ENCODE results near the gene NTMT1.
"Not testable (repeated sequence)": the region's sequence is repeated elsewhere in the genome, so short reads cannot be mapped to it uniquely, and the experiment has no call there.

Gene NTMT1

GRCh38 chr9:129654554-129655040 is 28.6 kb downstream of the NTMT1 start:
- no peak for DNase-seq (ENCODE audit: low spot score)

DNA sequence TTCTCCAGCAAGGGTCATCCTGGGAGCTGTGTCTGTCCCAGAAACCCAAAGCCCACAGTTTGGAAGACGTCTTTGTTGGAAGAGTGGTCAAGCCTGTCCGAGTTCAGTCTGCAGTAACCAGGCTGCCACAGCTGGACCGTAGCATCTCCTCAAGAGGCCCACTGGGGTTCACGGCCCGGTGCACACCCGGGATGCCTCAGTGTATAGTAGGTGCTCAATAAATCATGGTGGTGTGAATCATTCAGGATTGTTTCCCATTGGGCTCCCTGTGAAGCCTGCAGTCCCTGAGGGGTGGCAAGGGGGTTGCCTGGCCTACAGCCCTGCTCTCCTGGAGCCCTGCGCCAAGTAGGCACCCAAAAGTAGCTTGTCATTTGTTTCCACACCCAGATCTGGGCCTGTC is 29.2 kb downstream of the NTMT1 start:
- no peak for DNase-seq (ENCODE audit: low spot score)

GRCh38 chr9:129655696-129656095 is 29.7 kb downstream of the NTMT1 start:
- DNase-seq (ENCODE audit: low spot score): no peak

DNA sequence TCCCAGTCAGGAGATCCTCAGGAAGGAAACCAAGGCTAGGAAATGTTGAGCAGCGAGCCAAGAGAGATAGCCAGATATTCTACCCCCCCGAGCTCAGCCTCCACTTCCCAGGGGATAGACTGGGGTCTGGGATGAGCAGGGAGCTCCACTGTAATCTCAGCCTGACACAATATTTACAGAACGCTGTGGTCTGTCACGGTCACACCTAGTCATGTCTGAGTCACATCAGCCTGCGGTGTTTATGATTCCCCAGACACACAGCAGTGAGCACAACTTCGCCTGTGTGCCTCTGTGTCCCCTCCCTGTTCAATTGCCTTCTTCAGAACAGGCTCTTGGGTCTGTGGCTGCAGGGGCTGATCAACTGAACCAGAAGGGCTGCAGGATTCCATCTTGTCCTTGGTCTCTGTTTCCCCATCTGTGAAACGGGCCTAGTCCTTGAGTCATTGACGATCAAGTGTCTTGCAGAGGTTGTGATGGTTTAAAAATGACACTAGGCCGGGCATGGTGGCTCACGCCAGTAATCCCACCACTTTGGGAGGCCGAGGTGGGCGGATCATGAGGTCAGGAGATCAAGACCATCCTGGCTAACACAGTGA is 30.9 kb downstream of the NTMT1 start:
- peak; percentile 82 for DNase-seq (ENCODE audit: low spot score)

DNA sequence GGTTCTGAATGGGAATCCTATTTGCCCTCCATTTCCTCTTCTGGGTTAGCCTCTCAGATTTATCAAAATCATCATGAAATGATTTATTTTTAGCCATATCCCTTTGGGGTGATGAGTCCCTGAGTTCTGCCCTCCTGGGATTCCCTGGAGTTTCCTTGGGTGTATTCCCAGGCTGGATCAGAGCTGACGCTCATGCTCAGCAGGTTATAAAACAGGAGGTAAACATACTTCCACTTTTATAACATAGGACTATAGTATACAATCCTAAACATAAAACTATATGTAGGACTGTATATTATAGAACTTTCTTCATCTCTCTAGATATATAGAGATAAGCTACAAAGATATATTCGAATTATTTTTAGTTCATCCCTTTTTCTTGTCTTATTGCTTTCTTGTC is 35.1 kb downstream of the NTMT1 start:
- DNase-seq (ENCODE audit: low spot score): no peak

DNA sequence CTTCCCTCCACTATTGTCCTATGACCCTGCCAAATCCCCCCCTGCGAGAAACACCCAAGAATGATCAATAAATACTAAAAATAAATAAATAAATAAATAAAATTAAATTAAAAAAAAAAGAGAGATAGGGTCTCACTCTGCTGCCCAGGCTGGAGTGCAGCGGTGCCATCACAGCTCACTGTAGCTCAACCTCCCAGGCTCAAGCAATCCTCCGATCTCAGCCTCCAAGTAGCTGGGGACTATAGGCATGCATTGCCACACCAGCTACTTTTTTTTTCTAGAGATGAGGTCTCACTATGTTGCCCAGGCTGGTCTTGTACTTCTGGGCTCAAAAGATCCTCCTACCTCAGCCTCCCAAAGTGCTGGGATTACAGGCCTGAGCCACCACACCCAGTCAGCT is 36.3 kb downstream of the NTMT1 start:
- DNase-seq (ENCODE audit: low spot score): not testable (repeated sequence)

- peak; percentile 65 for DNase-seq (ENCODE audit: low spot score)
Measured at GRCh38 chr9:129664746-129665388, 38.9 kb downstream of the NTMT1 start.

GRCh38 chr9:129665389-129665775 is 39.4 kb downstream of the NTMT1 start, which contains the start of gene PRRX2:
TSS of gene PRRX2 (plus strand) at chr9:129665647. CDS start at chr9:129665868, 221 bp downstream.
- DNase-seq (ENCODE audit: low spot score): peak; percentile 87

DNA sequence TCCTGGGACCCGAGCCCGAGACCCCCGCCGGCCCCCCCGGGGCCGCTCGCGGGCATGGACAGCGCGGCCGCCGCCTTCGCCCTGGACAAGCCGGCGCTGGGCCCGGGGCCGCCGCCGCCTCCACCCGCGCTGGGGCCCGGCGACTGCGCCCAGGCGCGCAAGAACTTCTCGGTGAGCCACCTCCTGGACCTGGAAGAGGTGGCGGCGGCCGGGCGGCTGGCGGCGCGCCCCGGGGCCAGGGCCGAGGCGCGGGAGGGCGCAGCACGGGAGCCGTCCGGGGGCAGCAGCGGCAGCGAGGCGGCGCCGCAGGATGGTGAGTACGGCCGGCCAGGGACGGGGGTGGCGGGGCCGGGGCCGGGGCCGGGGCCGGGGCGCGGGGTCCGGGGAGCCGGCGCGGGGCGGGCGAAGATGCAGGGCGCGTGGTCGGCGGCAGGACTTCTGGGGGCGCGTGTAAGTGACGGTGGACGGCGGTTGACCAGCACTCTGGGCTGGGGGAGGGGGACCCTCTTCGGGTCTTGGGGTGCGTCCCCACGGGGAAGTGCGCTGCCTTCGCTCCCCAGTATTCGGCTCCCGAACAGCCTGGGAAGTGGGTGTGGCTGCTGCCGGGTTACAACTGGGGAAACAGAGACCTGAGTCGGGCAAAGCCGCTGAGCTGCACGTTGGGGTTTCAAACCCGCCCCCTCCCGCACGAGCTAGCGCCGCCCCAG is 40.0 kb downstream of the NTMT1 start:
- no peak for DNase-seq (ENCODE audit: low spot score)

DNA sequence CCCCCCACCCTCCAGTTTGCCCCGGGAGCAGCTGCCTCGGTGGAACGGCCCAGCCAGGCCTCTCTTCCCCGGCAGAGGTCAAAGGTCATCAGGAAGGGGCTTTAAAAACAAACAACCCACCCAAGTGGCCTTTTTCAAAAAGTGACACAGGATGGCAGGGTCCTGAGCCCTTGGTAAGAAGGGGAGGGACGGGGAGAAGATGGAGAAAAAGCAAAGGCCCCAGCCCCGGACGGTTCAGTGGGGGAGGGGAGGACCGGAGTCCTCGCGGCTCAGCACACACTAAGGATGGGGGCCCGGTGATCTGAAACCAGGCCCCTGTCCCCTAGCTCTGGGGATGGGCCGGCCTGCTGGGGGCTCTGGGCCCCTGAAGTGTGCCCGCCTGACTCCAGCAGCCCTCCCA is 40.6 kb downstream of the NTMT1 start:
- DNase-seq (ENCODE audit: low spot score): no peak

- DNase-seq (ENCODE audit: low spot score): no peak
Measured at GRCh38 chr9:129667378-129667777, 41.4 kb downstream of the NTMT1 start.

- peak; percentile 61 for DNase-seq (ENCODE audit: low spot score)
Measured at GRCh38 chr9:129667850-129668249, 41.9 kb downstream of the NTMT1 start.

DNA sequence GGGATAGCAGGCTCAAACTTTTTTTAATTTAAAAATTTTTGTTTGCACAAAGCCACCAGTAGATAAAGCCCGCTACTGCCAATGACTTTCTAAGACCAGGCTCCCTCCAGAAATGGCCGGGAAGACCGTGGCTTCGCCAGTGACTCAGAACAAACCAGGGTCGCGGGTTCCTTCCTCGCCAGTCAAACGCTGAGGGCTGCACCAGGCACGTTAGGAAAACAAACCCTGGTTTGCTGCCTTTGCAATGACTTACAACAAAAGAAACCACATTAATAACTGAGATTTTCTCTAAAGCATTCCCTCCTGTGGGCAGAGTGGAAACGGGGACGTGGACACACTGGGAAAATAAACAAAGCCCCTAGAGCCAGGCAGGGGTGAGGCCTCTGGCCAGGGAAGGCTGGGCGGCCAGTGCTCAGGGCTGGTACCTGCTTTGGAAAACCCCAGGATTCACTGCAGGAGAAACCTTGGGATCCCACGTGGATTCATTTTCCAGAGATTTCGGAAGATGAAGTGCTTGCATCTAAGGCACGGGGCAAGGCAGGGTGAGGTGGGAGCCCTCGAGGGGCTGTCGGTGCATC is 43.3 kb downstream of the NTMT1 start:
- DNase-seq (ENCODE audit: low spot score): peak; percentile 90

GRCh38 chr9:129669946-129670345 is 44.0 kb downstream of the NTMT1 start:
- peak; percentile 81 for DNase-seq (ENCODE audit: low spot score)

GRCh38 chr9:129671065-129671464 is 45.1 kb downstream of the NTMT1 start:
- no peak for DNase-seq (ENCODE audit: low spot score)

DNA sequence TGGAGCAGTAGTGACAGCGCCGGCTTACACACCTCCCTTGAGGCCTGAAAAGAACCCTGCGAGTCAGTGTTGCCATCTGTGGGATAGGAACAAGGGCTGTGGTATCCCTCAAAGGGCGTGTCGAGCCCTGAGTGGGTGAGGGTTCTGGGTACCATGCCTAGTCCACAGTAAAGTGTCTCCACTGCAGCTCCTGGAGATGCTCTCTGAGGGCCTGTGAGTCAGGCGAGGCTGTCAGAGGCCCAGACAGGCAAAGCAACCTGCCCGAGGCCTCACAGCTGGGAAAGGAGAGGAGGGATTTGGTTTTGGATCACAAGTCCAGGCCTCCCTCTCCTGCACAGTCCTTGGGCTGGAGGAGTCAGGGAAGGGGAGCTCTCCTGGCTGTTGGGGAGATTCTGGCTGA is 45.6 kb downstream of the NTMT1 start:
- DNase-seq (ENCODE audit: low spot score): no peak

DNA sequence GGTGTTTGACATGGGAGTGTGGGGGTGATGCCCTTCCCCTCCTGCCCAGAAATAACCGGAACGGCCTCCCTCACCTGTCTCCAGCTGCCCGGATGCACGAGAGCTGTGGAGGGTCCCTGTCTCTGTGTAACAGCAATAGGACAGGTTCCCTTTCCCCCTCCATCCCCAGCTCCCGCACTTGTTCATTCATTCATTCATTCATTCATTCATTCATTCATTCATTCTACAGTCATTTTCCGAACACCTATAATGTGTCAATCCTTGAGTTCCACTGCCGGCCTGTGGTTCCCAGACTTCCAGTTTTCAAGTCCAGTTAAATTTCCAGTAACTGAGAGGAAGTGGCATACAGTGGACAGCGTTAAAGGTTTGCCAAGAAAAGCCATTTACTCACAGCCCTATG is 46.7 kb downstream of the NTMT1 start:
- DNase-seq (ENCODE audit: low spot score): no peak

GRCh38 chr9:129673602-129674001 is 47.6 kb downstream of the NTMT1 start:
- no peak for DNase-seq (ENCODE audit: low spot score)

GRCh38 chr9:129674229-129674628 is 48.3 kb downstream of the NTMT1 start:
- DNase-seq (ENCODE audit: low spot score): no peak

- DNase-seq (ENCODE audit: low spot score): no peak
Measured at GRCh38 chr9:129675620-129676019, 49.7 kb downstream of the NTMT1 start.

DNA sequence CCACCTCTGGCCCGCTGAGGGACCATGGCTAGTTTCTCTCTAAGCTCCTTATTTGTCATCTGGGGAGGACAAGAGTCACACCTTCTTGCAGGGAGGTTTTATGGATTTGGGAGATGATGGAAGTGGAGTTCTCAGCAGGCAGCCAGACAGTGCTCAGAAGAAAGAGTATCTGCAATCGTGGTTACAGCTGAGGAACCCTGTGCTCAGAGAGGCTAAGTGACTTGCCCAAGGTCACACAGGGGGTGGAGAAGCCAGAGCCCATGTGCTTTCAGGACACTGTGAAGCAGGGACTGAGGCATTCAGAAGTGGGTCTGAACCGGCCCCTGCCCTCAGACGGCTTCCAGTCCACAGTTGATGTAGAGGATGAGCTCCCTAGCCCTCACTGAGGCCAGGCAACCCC is 50.3 kb downstream of the NTMT1 start:
- DNase-seq (ENCODE audit: low spot score): no peak

- DNase-seq (ENCODE audit: low spot score): peak; percentile 82
Measured at GRCh38 chr9:129676975-129677374, 51.0 kb downstream of the NTMT1 start.

- DNase-seq (ENCODE audit: low spot score): no peak
Measured at GRCh38 chr9:129677456-129677855, 51.5 kb downstream of the NTMT1 start.

Measured in AG08395 (cell line).